Hematopoietic multipotent progenitor cell treated with erythropoietin and hydrocortisone succinate and interleukin-3 and kit ligand, for 8 days (in vitro differentiated cells): Measurements from ENCODE around the gene WDR7.

Source experiments
- DNase-seq: peaks from one replicate; pipeline ENCODE4 v3.0.0-alpha.2; 2015

WDR7 gene

GRCh38 chr18:56723706-56724105 lies 72.5 kb downstream of the WDR7 start:
- no peak for DNase-seq

- no peak for DNase-seq
Measured at GRCh38 chr18:56726906-56727305, 75.7 kb downstream of the WDR7 start.

- no peak for DNase-seq
Measured at GRCh38 chr18:56727399-56727798, 76.2 kb downstream of the WDR7 start.

GRCh38 chr18:56728741-56729140 lies 77.6 kb downstream of the WDR7 start:
- DNase-seq, result no peak

GRCh38 chr18:56738184-56738583 lies 87.0 kb downstream of the WDR7 start:
- no peak for DNase-seq

- no peak for DNase-seq
Measured at GRCh38 chr18:56739731-56740130, 88.6 kb downstream of the WDR7 start.

GRCh38 chr18:56740645-56741044 lies 89.5 kb downstream of the WDR7 start:
- DNase-seq, result no peak

- no peak for DNase-seq
Measured at GRCh38 chr18:56741685-56742084, 90.5 kb downstream of the WDR7 start.

GRCh38 chr18:56743115-56743514 lies 92.0 kb downstream of the WDR7 start:
- no peak for DNase-seq

- no peak for DNase-seq
Measured at GRCh38 chr18:56747032-56747658, 96.0 kb downstream of the WDR7 start.

GRCh38 chr18:56747857-56748256 lies 96.7 kb downstream of the WDR7 start:
- no peak for DNase-seq

- peak; percentile 63 for DNase-seq
Measured at GRCh38 chr18:56748698-56749268, 97.6 kb downstream of the WDR7 start.

- no peak for DNase-seq
Measured at GRCh38 chr18:56756966-56757365, 105.8 kb downstream of the WDR7 start.

- no peak for DNase-seq
Measured at GRCh38 chr18:56770097-56770496, 118.9 kb downstream of the WDR7 start.

GRCh38 chr18:56770873-56771272 lies 119.7 kb downstream of the WDR7 start:
- no peak for DNase-seq

GRCh38 chr18:56775701-56776100 lies 124.5 kb downstream of the WDR7 start:
- DNase-seq, result no peak

GRCh38 chr18:56787390-56787789 lies 136.2 kb downstream of the WDR7 start:
- DNase-seq, result no peak

- peak; percentile 45 for DNase-seq
Measured at GRCh38 chr18:56789004-56789888, 138.1 kb downstream of the WDR7 start.

- DNase-seq, result no peak
Measured at GRCh38 chr18:56789889-56790180, 138.7 kb downstream of the WDR7 start.

- DNase-seq, result no peak
Measured at GRCh38 chr18:56795381-56795780, 144.2 kb downstream of the WDR7 start.

- DNase-seq, result no peak
Measured at GRCh38 chr18:56799756-56800155, 148.6 kb downstream of the WDR7 start.

GRCh38 chr18:56803051-56803450 lies 151.9 kb downstream of the WDR7 start:
- no peak for DNase-seq

GRCh38 chr18:56804395-56804794 lies 153.2 kb downstream of the WDR7 start:
- DNase-seq, result no peak

- no peak for DNase-seq
Measured at GRCh38 chr18:56807901-56808300, 156.7 kb downstream of the WDR7 start.
